Endothelial cell (in vitro differentiated cells): ENCODE measurements around the gene KCNK16. TPM values are rescaled to one million over a fixed set of nuclear protein-coding genes. Genes with fewer than 3 reads are reported as not detected.
"Not testable (repeated sequence)": the region's sequence is repeated elsewhere in the genome, so short reads cannot be mapped to it uniquely, and the experiment has no call there.

ENCODE experiments used
- DNase-seq: peaks from one replicate; pipeline ENCODE4 v3.0.0; 2021; ENCODE audit warnings: low spot score
- H3K27ac Mint-ChIP-seq: one replicate; pipeline ENCODE4 v1.8.0; 2021; ENCODE audit warnings: mixed read lengths, inconsistent platforms; ENCODE audit not compliant: unreplicated experiment
- H3K27me3 Mint-ChIP-seq: one replicate; pipeline ENCODE4 v1.8.0; 2021; ENCODE audit warnings: mild to moderate bottlenecking, moderate library complexity, mixed read lengths, inconsistent platforms; ENCODE audit not compliant: unreplicated experiment
- H3K36me3 Mint-ChIP-seq: one replicate; pipeline ENCODE4 v1.8.0; 2021; ENCODE audit warnings: mild to moderate bottlenecking, low read depth, mixed read lengths, inconsistent platforms; ENCODE audit not compliant: unreplicated experiment
- H3K4me1 Mint-ChIP-seq: one replicate; pipeline ENCODE4 v1.8.0; 2021; ENCODE audit warnings: mild to moderate bottlenecking, mixed read lengths, inconsistent platforms; ENCODE audit not compliant: unreplicated experiment
- H3K4me3 Mint-ChIP-seq: one replicate; pipeline ENCODE4 v1.8.0; 2021; ENCODE audit warnings: mild to moderate bottlenecking, mixed read lengths, inconsistent platforms; ENCODE audit not compliant: unreplicated experiment
- H3K9me3 Mint-ChIP-seq: one replicate; pipeline ENCODE4 v1.8.0; 2021; ENCODE audit warnings: mixed read lengths, inconsistent platforms; ENCODE audit not compliant: unreplicated experiment
- total RNA-seq: library from RNA; stranded (reverse); fragmentation: NEBNext Ultra II Directional; extraction: Animal tissue kit (Norgen Biotek cat#: 25700); gene quantifications from one replicate; pipeline ENCODE4 v1.2.1, GENCODE V29; 2021; ENCODE audit not compliant: unreplicated experiment
- TF ChIP-seq, protein P1 (sequence below): fragments of 200-600 bp; sonication (generic); IDR thresholded peaks from one replicate; pipeline ENCODE4 v1.5.0; 2021; ENCODE audit warnings: antibody characterized with exemption; ENCODE audit not compliant: unreplicated experiment

The KCNK16 gene
- total RNA-seq, 1 donor from 2014 or later, result not detected

DNA sequence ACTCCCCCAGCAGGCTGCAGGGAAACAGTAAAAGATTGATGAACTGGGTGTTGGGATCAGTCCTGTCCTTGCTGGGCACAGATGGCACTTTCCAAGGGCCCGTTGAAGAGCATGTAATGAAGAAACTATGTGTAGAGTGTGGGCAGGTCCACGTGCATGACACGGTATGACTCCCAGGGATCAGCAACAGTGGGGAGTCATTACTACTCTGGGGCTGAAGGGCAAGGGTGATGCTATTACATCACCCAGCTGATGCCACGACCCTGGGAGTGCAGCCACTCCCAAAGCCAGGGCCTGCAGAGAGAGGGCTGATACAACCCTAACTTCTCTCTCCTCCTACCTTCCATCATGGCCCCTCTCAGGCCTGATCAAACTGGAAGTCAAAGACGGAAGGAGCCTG lies 28.4 kb downstream of the KCNK16 start:
- Mint-ChIP-seq H3K4me1 (peaks cover 6% of the 10 kb centered on the region), H3K9me3 (no peaks in the 10 kb centered on the region), H3K36me3 (peaks cover 5% of the 10 kb centered on the region), H3K27ac (no peak overlapping the region), H3K27me3 (peaks cover 16% of the 10 kb centered on the region), H3K4me3 (no peak overlapping the region)
- no peak for DNase-seq
- TF ChIP-seq, protein P1, sequence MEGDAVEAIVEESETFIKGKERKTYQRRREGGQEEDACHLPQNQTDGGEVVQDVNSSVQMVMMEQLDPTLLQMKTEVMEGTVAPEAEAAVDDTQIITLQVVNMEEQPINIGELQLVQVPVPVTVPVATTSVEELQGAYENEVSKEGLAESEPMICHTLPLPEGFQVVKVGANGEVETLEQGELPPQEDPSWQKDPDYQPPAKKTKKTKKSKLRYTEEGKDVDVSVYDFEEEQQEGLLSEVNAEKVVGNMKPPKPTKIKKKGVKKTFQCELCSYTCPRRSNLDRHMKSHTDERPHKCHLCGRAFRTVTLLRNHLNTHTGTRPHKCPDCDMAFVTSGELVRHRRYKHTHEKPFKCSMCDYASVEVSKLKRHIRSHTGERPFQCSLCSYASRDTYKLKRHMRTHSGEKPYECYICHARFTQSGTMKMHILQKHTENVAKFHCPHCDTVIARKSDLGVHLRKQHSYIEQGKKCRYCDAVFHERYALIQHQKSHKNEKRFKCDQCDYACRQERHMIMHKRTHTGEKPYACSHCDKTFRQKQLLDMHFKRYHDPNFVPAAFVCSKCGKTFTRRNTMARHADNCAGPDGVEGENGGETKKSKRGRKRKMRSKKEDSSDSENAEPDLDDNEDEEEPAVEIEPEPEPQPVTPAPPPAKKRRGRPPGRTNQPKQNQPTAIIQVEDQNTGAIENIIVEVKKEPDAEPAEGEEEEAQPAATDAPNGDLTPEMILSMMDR, result no peak

DNA sequence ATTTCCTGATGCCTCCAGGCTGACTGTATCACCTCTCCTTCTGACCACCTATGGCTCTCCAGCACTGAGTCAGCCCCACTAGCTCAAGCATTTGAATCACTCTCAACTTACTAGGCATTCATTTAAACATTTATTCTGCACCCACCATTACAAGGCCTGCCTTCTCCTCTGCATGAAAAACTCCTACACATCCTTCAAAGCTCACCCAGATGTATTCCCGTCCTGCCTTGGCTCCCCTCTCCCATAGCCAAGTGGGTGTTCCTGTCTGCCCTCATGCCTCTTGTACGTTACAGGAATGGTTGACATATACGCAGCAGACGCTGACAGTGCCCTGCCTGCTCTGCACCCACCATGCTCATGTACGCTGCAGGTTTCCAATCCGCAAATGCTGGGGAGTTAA lies 29.9 kb downstream of the KCNK16 start:
- peaks cover 16% of the 10 kb centered on the region for H3K27me3 Mint-ChIP-seq
- no peaks in the 10 kb centered on the region for H3K36me3 Mint-ChIP-seq
- no peak overlapping the region for H3K27ac Mint-ChIP-seq
- TF ChIP-seq, protein P1, result no peak
- no peak overlapping the region for H3K4me3 Mint-ChIP-seq
- H3K4me1 Mint-ChIP-seq, result peaks cover 11% of the 10 kb centered on the region
- no peak for DNase-seq
- no peaks in the 10 kb centered on the region for H3K9me3 Mint-ChIP-seq

DNA sequence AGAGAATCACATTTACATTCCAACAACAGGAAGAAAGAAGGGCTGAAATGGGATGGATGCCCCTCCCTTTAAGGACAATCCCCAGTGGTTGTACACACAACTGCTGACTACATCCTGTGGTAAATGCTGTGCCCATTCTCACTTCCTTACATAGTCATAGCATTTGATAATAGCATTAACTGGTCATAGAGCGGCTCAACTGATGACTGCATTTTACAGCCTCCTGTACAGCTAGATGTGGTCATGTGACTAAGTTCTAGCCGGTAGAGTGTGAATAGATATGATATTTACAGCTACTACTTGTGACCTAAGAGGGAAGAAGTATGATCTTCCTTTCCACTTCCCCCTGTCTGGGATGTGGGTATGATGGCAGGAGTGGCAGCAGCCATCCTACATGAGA lies 33.0 kb downstream of the KCNK16 start:
- no peaks in the 10 kb centered on the region for H3K9me3 Mint-ChIP-seq
- H3K27me3 Mint-ChIP-seq, result peaks cover 4% of the 10 kb centered on the region
- H3K27ac Mint-ChIP-seq, result no peak overlapping the region
- no peak overlapping the region for H3K4me3 Mint-ChIP-seq
- no peak for DNase-seq
- peaks cover 11% of the 10 kb centered on the region for H3K4me1 Mint-ChIP-seq
- H3K36me3 Mint-ChIP-seq, result no peaks in the 10 kb centered on the region
- TF ChIP-seq, protein P1, result no peak

DNA sequence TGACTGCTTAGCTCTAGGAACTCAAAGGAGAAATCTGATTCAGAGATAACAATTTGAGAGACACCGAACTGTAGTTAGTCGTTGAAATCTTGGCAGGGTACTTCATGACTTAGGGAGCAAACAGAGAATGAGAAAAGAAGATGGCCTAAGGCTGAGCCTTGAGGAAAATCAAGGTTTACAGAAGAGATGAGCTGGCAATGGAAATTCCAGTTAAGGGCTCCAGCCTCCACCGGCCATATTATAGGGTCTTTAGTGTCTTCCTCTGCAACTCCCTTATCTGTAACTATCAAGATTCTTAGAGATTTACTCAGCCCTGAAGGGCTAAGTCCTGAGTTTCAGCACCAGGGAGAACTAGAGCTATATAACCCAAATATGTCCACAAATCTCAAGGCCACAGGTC lies 34.9 kb downstream of the KCNK16 start:
- Mint-ChIP-seq H3K4me3 (no peak overlapping the region), H3K9me3 (no peaks in the 10 kb centered on the region), H3K36me3 (no peaks in the 10 kb centered on the region), H3K27ac (no peak overlapping the region), H3K4me1 (peaks cover 11% of the 10 kb centered on the region), H3K27me3 (peaks cover 3% of the 10 kb centered on the region)
- TF ChIP-seq, protein P1, result no peak
- DNase-seq, result no peak

DNA sequence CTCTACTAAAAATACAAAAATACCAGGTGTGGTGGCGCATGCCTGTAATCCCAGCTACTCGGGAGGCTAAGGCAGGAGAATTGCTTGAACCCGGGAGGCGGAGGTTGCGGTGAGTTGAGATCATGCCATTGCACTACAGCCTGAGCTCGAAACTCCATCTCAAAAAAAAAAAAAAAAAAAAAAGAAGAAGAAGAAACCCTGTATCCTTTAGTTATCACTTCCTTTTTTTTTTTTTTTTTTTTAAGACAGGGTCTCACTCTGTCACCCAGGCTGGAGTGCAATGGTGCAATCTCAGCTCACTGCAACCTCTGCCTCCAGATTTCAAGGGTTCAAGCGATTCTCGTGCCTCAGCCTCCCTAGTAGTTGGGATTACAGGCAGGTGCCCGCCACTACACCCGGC lies 35.9 kb downstream of the KCNK16 start:
- H3K4me3 Mint-ChIP-seq, H3K27me3 Mint-ChIP-seq, DNase-seq, H3K27ac Mint-ChIP-seq, H3K9me3 Mint-ChIP-seq, H3K36me3 Mint-ChIP-seq: not testable (repeated sequence)
- H3K4me1 Mint-ChIP-seq, result peaks cover 11% of the 10 kb centered on the region

DNA sequence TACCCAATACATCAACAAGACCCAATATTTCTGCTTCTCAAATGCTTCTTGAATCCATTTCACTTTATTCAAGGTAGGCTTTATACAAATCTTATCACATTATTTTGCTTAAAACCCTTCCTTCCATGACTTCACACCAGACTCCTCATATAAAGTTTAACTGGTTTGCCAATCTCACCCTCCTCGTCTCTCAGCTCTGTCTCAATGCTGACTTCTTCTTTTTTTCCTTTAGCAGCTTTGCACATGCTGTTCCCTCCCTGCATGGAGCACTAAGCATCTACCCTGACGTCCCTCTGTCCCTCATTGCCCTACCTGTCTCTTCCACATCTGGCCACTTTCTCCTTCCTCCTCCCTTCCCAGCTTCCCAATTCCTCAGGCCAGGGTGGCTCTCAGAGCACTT lies 39.7 kb downstream of the KCNK16 start:
- Mint-ChIP-seq H3K4me3 (no peak overlapping the region), H3K36me3 (no peaks in the 10 kb centered on the region), H3K27me3 (peaks cover 10% of the 10 kb centered on the region), H3K27ac (no peak overlapping the region), H3K9me3 (no peaks in the 10 kb centered on the region), H3K4me1 (no peaks in the 10 kb centered on the region)
- no peak for DNase-seq
- TF ChIP-seq, protein P1, result no peak
